Mesenteric fat pad (tissue), 1 donor: ENCODE results near the gene ATP1A2. TPM values are rescaled to one million over a fixed set of nuclear protein-coding genes. Genes with fewer than 3 reads are reported as not detected.

ENCODE experiments used
- DNase-seq: peaks from one replicate; pipeline ENCODE4 v3.0.0-alpha.2; 2020; ENCODE audit warnings: low spot score
- total RNA-seq: library from RNA; stranded (reverse); fragmentation: NEBNext Ultra II Directional; extraction: Animal tissue kit (Norgen Biotek cat#: 25700); gene quantifications from one replicate; pipeline ENCODE4 v1.2.1, GENCODE V29; 2021
- donor health status: DM: yes; HTN: yes; CAD: no.

The ATP1A2 gene
- total RNA-seq, 1 donor from 2014 or later: 31.2 TPM

DNA sequence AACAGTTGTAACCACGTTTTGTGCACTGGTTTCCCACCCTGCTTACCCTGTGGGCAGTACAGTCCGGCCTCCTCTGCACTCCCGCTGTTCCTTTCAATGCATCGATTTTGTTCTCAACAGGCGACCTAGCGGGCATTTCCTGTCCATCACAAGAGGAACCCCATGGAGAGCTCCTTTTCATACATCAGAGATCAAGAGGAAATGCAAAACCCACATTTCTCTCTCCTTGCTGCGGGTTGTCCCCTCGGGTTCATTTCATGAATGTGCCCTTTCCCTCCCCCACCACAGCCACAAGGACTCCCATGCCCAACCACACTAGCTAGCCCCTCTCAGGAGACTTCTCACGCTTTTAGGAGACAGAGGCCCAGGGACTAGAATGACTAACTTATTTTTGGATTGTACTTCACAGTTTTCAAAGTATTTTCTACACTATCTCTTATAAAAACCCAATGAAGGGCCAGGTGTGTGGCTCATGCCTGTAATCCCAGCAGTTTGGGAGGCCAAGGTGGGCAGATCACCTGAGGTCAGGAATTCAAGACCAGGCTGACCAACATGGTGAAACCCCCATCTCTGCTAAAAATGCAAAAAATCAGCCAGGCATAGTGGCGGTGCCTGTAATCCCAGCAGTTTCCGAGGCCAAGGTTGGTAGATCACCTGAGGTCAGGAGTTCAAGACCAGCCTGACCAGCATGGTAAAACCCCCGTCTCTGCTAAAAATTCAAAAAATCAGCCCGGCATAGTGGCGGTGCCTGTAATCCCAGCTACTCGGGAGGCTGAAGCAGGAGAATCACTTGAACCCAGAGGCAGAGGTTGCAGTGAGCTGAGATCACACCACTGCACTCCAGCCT is 54.2 kb downstream of the ATP1A2 start:
- DNase-seq: no peak

DNA sequence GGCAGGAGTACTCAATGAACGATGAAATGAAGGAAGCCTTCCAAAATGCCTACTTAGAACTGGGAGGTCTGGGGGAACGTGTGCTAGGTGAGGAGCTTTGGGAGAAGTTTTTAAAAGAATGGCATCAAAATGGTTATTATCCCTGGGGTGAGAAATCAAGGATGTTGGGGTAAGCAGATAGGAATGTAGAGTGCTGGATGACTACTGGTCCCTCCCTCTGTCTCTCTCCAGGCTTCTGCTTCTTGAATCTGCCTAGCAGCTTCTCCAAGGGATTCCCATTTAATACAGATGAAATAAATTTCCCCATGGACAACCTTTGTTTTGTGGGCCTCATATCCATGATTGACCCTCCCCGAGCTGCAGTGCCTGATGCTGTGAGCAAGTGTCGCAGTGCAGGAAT is 55.8 kb downstream of the ATP1A2 start:
- DNase-seq: no peak

- no peak for DNase-seq
Observed at GRCh38 chr1:160171980-160172379, 56.4 kb downstream of the ATP1A2 start.

DNA sequence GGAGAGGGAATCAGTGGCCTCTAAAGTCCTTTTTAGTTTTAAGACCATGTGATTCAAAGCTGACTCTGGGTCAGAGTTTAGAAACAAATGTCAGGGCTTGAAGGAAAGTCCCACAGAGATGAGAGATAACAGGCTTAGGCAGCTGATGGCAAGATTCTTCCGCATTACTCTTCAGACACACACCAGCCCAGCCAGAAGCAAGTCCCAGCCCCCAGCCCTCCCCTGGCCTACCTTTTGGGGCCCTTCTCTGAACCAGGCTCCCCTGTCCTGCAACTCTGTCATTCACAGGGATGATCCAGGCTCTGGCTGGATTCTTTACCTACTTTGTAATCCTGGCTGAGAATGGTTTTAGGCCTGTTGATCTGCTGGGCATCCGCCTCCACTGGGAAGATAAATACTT is 61.7 kb downstream of the ATP1A2 start:
- no peak for DNase-seq

DNA sequence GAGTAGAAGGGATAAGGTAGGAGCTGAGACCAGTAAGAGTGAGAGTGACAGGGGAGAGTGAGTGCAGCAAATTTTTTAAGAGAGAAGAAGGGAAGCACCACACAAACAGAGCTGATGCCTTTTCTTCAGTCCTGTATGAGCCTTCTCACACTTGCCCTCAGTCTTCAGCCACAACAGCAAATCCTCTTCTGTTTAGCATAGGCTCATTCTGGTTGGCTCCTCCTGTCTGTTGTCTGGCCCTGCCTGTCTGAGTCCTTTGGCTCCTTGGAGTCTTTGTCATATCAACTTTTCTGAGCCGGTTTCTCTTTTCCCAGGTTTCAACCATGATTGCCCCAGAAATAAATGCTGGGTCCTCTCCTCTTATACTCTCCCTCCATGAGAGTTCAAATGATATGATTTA is 62.1 kb downstream of the ATP1A2 start:
- no peak for DNase-seq

DNA sequence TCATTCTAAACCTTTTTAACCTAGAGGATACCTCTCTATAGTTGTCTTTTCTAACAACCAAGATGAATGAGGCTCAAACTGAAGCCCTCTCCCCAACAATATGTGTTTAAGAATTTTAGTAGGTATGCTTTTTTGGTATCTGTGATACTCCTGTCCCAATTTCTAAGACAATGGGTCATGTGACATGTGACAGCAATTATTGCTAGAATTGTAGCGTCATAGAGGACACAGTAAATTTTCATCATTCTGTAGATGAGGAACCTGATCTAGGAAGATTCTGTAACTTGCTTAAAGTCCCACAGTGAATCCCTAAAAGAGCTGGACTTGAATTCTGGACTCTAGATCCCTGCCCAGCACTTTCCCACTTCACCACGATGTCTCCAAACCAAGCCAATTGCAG is 63.2 kb downstream of the ATP1A2 start:
- DNase-seq: no peak

- no peak for DNase-seq
Observed at GRCh38 chr1:160179336-160179735, 63.8 kb downstream of the ATP1A2 start.

- no peak for DNase-seq
Observed at GRCh38 chr1:160186246-160186645, 70.7 kb downstream of the ATP1A2 start.

- DNase-seq: no peak
Observed at GRCh38 chr1:160186729-160187128, 71.2 kb downstream of the ATP1A2 start.

- no peak for DNase-seq
Observed at GRCh38 chr1:160187407-160187806, 71.8 kb downstream of the ATP1A2 start.

GRCh38 chr1:160188341-160188740 is 72.8 kb downstream of the ATP1A2 start:
- DNase-seq: no peak

- DNase-seq: no peak
Observed at GRCh38 chr1:160189649-160190625, 74.4 kb downstream of the ATP1A2 start, which contains the start of gene CASQ1. Gene CASQ1, plus strand, starts transcription at chr1:160190575. Its CDS starts 177 bp downstream, at chr1:160190752.

- DNase-seq: no peak
Observed at GRCh38 chr1:160191756-160192155, 76.2 kb downstream of the ATP1A2 start.

DNA sequence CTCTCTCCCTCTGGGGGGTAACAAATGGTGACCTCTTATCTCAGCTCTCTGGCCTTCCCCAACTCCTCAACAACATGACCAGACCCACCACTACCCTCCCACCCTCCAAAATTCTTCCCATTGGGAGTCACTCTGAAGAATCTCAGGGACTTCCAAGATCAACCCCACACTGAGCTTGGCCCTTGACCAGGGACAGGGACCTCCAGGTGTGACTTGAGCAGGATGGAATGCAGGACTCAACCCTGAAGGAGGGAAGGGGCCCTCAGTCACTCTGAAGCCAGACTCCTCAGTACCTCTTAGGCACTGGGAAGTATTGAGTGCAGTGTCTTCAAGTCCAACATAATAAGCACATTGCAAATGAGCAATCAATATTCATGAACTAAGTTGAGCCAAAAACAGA is 76.7 kb downstream of the ATP1A2 start:
- no peak for DNase-seq

Other genes with a start within 250 kb of the ATP1A2 start
- gene CFAP45, start 215.6 kb upstream of the ATP1A2 start, total RNA-seq: 0.64 TPM
- 314 TPM for gene TAGLN2, start 190.3 kb upstream of the ATP1A2 start, total RNA-seq
- gene IGSF9, start 170.1 kb upstream of the ATP1A2 start, total RNA-seq: 0.13 TPM
- gene SLAMF9, start 161.5 kb upstream of the ATP1A2 start, total RNA-seq: not detected
- gene PIGM, start 83.8 kb upstream of the ATP1A2 start, total RNA-seq: 4.1 TPM
- gene KCNJ10, start 45.6 kb upstream of the ATP1A2 start, total RNA-seq: 0.16 TPM
- not detected for gene KCNJ9, start 34.2 kb upstream of the ATP1A2 start, total RNA-seq
- gene IGSF8, start 17.1 kb upstream of the ATP1A2 start, total RNA-seq: 20.4 TPM
- 0.39 TPM for gene ATP1A4, start 35.8 kb downstream of the ATP1A2 start, total RNA-seq
- 0.39 TPM for gene CASQ1, start 74.8 kb downstream of the ATP1A2 start, total RNA-seq
- 486 TPM for gene PEA15, start 89.6 kb downstream of the ATP1A2 start, total RNA-seq
- 127 TPM for gene DCAF8, start 146.8 kb downstream of the ATP1A2 start, total RNA-seq
- 144 TPM for gene PEX19, start 169.4 kb downstream of the ATP1A2 start, total RNA-seq
- gene COPA, start 227.5 kb downstream of the ATP1A2 start, total RNA-seq: 228 TPM
- gene NCSTN, start 227.6 kb downstream of the ATP1A2 start, total RNA-seq: 102 TPM